HL-60 (cell line): ENCODE data around the gene SIGMAR1.

Experiments
- CTCF ChIP-seq: IDR thresholded peaks from one replicate; pipeline ENCODE4 v1.5.1; 2011; ENCODE audit warnings: low read length, control low read depth, inconsistent platforms; ENCODE audit not compliant: insufficient read depth
- GABPA ChIP-seq: IDR thresholded peaks from 2 replicates; pipeline ENCODE4 v1.6.1; 2012; ENCODE audit warnings: low read depth
- REST ChIP-seq: IDR thresholded peaks from 2 replicates; pipeline ENCODE4 v1.6.1; 2012; ENCODE audit warnings: low read depth; ENCODE audit not compliant: insufficient replicate concordance
- SPI1 ChIP-seq: IDR thresholded peaks from 2 replicates; pipeline ENCODE4 v1.6.1; 2012; ENCODE audit warnings: low read depth, mild to moderate bottlenecking, borderline replicate concordance

- TF ChIP-seq CTCF (peak; percentile 96), REST (no peak), GABPA (no peak), SPI1 (no peak)
These were observed 33.9 kb downstream of the SIGMAR1 start for GRCh38 chr9:34603610-34604231.
